Measurements from ENCODE around the gene PPIP5K2.
"Not testable (repeated sequence)": the region's sequence is repeated elsewhere in the genome, so short reads cannot be mapped to it uniquely, and the experiment has no call there.

Gene PPIP5K2

DNA sequence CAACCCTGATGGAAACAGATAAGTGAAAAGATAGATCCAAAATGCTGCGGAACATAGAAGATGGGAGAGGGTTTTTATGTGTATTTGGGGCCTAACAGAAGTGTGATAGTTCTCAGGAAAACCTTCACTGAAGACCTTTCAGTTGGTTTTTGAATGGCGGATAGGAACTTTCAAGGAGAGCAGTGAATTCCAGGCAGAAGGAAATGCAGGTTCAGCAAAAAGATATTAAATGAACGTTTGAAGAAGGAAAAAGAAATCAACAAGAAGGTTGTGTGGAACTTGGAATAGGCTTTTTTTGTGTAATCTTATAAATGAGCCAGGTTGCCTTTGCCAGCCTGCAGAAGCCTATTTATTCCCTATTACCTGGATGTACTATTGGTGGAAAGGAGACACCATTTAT, 2.1 kb downstream of the PPIP5K2 start:
- DNase-seq (ENCODE audit: low spot score): no peak

DNA sequence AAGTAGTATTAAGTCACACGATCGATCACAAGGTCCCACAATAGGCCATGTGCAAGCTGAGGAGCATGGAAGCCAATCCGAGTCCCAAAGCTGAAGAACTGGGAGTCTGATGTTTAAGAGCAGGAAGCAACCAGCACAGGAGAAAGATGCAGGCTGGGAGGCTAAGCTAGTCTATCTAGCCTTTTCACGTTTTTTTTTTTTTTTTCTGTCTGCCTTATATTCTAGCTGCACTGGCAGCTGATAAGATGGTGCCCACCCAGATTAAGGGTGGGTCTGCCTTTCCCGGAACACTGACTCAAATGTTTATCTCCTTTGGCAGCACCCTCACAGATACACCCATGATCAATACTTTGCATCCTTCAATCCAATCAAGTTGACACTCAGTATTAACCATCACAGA, 6.5 kb downstream of the PPIP5K2 start:
- DNase-seq (ENCODE audit: low spot score): no peak

DNA sequence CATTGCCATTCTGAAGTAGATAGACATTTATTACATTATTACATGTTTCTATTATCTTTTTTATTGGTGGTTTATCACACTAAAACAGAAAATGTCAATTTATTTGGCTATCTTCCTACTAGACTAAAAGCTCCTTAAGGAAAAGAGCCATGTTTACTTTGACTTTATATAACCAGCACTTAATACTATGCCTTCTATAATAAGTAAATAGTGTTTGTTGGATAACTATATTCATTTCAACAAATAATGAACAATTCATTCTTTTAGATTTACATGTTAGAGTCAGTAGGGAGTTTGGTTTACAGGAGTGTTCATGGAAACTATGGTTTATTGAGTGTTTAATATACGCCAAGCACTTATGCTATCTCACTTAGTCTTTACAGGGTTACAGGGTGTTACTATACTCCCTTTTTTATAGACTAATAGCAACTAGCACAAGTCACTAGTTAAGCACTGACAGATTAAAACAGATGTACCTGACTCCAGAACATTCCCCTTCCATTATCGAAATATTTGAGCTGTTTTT, 7.3 kb downstream of the PPIP5K2 start:
- no peak for DNase-seq (ENCODE audit: low spot score)

DNA sequence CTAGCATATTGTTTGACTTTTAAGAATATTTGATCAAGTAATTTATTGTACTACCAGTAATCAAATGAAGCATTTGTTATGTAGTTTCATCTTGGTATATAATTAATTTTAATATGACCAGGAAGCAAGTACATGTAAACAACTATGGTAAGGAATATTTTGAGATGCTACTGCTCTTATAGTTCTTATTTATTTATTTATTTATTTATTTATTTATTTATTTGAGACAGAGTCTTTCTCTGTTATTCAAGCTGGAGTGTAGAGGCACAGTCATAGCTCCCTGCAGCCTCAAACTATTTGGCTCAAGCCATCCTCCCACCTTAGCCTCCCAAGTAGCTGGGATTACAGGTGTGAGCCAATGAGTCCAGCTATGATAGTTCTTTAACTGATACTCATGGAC, 8.1 kb downstream of the PPIP5K2 start:
- no peak for DNase-seq (ENCODE audit: low spot score)

DNA sequence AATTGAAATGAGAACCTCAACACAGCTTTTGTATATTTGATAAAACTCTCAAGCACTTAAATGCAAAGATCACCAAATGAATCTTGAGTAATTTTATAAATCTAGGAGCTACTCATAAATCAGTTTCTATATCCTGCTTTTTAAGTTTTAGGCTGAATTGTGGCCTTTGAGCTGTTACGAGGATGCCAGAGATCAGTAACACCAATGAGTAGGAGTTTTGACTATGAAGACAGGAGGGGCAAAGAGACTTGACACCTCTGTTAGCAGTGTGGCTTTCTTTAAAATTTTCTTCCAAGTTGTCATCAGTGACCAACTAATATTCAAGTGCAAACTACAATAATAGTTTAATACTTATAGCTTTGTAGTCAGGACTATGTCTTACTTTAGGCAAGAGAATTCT, 12.6 kb downstream of the PPIP5K2 start:
- no peak for DNase-seq (ENCODE audit: low spot score)

DNA sequence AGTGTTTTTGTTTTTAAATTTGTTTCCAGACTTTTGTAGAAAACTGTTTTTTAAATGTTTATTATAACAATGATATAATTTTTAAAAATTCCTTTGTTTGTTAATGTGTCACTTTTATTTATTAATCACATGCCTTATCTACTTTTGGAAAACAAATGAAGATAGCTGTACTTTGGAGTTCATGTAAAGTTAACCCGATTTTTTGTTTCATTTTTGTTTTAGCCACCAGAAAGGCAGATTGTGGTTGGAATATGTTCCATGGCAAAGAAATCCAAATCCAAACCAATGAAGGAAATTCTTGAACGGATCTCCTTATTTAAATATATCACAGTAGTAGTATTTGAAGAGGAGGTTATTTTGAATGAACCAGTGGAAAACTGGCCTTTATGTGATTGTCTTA, 13.1 kb downstream of the PPIP5K2 start:
- DNase-seq (ENCODE audit: low spot score): no peak

DNA sequence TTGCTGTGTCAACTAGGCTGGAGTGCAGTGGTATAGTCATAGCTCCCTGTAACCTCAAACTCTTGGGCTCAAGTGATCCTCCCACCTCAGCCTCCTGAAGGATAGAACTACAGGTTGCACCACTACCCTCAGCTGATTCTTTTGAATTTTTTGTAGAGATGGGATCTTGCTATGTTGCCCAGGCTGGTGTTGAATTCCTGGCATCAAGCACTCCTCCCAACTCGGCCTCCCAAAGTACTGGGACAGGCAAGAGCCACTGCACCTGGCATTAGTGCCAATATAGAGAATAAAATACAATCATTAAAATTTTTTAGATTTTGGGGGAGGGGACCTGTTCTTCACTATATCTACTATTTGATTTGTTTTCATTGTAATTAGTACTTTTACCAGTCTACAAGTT, 15.4 kb downstream of the PPIP5K2 start:
- DNase-seq (ENCODE audit: low spot score): no peak

DNA sequence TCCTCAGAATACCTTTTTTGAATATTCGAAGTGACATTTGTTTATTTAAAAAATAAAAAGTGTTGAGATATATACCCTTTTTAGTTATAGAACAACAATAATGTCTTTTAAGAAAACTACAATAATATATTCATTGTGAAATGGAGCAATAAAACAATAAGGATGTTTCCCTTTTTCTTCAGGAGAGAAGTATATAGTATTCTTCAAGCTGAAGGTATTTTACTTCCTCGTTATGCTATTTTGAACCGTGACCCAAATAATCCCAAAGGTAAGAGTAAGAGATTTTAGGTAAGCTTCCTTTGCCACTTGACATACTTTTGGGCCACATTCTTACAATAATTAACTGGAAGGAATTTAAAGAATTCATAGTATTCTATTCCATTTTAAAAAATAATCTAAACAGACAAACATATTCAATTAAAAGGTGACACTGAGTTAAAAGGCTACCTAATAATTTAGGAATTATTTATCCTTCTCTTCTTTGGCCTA, 18.1 kb downstream of the PPIP5K2 start:
- no peak for DNase-seq (ENCODE audit: low spot score)

DNA sequence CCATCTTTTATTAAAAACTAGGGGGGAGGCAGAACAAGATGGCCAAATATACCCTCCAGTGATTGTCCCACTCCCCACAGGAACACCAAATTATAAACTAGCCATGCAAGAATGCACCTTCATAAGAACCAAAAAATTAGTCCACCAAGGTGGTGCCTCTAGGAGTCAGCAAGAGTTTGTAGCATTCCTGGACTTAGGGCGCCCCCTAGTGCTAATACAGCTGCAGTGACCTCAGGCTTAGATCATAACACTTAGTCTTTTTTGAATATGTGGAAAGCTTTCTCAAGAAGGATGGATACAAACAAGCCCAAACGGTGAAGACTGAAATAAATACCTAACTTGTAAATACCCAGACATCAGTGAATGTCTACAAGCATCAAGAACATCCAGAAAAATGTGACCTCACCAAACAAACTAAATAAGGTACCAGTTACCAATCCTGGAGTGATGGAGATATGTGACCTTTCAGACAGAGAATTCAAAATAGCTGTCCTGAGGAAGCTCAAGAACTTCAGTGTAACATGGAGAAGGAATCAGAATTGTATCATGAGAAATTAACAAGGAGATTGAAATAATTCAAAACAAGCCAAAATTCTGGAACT, 19.3 kb downstream of the PPIP5K2 start:
- peak; percentile 81 for DNase-seq (ENCODE audit: low spot score)

DNA sequence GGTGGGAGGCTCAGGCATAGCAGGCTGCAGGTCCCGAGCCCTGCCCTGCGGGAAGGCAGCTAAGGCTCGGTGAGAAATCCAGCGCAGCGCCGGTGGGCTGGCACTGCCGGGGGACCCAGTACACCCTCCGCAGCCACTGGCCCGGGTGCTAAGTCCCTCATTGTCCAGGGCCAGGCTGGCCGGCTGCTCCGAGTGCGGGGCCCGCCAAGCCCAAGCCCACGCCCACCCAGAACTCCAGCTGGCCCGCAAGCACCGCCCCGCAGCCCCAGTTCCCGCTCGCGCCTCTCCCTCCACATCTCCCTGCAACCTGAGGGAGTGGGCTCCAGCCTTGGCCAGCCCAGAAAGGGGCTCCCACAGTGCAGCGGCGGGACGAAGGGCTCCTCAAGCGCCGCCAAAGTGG, 22.0 kb downstream of the PPIP5K2 start:
- not testable (repeated sequence) for DNase-seq (ENCODE audit: low spot score)

DNA sequence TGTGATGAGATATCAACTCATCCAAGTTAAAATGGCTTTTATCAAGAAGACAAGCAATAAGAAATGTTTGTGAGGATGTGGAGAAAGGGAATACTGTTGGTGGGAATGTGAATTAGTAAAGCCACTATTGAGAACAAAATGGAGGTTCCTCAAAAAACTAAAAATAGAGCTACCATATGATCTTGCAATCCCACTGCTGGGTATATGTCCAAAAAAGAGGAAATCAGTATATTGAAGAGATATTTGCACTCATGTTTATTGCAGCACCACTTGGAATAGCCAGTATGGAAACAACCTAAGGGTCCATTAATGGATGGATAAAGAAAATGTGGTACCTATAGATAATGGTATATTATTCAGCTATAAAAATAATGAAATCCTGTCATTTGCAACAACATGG, 25.1 kb downstream of the PPIP5K2 start:
- DNase-seq (ENCODE audit: low spot score): no peak

DNA sequence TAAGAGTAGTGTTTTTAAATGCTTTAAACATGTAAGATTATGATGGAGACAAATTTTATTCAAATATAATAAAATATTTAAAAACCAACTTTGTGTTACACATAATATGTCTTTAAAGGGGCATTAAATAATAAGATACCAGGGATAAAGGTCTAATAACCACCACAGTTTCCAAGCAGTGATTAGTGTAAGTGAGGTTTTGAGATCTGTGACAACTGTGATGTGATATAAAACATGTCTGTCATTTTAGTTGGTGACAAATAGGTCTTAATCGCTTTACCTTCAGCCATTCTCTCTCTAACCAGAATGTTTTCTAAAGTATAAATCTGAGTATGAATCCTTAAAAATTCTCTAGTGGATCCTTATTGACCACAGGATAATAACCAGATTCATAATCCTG, 28.1 kb downstream of the PPIP5K2 start:
- no peak for DNase-seq (ENCODE audit: low spot score)

DNA sequence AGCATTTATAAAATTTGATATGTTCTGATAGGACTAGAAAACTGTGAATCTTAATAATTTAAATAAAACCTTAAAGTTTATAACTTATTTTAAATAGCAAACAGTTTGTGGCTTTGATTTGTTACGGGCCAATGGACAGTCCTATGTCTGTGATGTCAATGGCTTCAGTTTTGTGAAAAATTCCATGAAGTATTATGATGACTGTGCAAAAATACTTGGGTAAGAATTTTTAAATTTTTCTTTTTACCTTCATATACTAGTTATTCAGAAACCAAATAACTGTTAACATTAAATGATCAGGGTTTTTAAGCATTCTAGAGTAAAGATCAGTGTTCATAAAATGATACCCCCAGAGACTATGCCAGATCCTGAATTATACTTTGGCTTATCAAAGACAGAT, 31.1 kb downstream of the PPIP5K2 start:
- DNase-seq (ENCODE audit: low spot score): no peak

DNA sequence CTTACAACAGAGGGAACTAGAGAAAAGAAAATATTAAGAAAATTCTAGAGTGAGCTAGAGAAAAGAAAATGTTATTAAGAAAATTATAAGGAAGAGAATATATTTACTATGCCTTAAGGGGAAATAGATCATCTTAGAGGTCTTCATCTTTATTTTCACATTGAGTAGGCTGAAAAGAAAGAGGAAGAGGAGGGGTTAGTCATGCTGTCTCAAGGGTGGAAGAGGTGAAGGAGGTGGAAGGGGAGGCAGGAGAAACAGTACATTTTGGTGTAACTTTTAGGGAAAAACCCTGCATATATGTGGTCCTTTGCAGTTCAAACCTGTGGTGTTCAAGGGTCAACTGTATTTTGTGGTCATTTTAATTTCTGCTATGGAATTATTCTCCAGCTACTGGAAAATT, 46.6 kb downstream of the PPIP5K2 start:
- DNase-seq (ENCODE audit: low spot score): no peak

DNA sequence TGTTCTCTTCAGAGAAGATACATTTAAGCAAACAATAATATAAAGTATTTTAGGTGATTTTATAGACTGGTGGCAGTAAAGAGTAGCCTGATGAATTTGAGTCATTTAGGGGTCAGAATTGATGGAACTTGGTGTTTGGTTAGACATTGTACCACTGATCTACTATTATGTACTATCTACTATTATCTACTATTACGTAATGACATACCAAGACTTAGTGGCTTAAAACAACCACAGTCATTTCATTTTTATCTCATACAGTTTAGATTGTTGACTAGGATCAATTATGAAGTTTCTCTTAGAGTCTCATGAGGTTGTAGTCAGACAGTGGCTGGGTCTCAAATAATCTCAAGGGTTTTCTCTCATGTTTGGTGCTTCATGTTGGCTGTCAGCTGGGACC, 54.0 kb downstream of the PPIP5K2 start:
- no peak for DNase-seq (ENCODE audit: low spot score)

DNA sequence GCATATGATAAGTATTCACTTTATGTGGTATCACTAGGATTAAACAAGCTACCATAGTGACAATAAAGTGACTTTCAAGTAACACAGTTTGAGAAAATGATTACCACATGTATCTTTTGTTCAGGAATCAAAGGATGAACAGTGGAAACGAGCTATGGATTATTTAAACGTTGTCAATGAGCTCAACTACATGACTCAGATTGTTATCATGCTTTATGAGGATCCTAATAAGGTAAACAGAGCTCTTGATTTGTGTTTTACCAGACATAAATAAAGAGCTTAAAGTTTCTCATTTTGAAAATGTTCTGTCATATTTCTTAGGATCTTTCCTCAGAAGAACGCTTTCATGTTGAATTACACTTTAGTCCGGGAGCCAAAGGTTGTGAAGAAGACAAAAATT, 57.4 kb downstream of the PPIP5K2 start:
- no peak for DNase-seq (ENCODE audit: low spot score)

DNA sequence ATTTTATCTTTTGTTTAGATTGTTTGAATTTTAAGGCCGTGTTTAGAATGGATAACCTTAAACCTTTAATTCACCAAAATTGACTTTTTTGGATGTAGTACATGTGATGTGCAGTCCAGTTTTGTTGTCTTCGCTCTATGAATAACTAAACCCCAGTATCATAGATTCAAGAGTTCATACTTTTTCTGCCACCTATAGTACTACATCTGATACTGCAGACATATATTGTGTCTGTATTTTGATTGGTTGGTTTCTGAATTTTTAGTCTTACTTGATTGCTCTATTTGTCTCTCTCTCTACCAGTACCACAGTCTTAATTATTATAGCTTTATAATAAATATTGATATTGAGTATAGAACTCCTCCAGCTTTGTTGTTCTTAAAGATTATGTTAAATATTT, 58.1 kb downstream of the PPIP5K2 start:
- no peak for DNase-seq (ENCODE audit: low spot score)

DNA sequence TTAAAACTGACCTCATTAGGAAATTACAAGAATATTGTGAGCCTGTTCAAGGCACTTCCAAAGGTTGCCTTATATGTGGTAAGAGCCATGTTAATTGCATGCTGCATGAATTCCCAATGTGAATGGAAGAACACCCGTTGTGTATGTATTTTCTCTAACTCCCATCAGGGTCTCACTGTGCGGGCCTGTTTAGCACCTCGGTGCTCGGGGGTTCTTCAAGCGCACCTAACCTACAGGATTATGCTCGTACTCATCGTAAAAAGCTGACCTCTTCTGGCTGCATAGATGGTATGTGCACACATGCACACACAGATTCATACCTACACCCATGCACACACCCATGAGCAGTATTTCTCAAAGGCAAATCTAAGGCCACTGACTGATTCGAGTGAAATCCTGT, 66.1 kb downstream of the PPIP5K2 start:
- no peak for DNase-seq (ENCODE audit: low spot score)

DNA sequence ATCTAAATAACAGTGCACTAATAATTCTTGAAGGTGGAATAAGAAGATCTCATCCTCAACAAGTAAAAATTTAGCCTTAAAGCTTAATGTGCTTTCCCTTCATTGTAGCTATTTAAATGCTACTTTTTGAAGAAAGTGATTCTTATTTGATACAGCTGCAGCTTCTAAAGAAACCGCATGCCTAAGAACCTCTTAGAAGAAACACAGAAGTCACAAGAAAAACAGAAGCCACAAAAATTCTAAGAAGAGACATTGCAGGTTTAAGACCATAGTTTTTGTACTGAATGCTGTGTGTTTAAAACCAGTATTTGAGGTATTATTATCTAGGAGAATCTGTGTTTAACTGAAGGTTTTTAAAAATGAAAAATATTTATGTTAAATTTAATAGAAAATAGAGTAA, 68.3 kb downstream of the PPIP5K2 start:
- no peak for DNase-seq (ENCODE audit: low spot score)

DNA sequence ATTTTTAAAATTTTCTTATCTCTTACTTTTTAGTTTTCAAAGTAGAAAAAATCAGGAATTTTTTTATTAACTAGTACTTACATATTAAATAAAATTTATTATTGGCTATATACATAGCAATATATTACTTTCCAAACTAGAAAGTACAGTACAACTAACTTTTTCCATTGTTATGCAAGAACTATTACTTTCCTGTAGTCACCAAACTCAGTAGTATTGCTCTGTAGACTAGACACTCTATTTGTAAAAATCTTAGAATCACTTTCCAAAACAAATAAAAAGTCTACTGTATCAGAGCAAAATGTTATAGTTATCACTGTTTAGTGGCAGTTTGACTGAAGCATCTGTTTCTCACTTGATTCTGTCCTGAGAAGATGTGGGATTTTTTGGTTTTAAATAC, 83.1 kb downstream of the PPIP5K2 start:
- no peak for DNase-seq (ENCODE audit: low spot score)

DNA sequence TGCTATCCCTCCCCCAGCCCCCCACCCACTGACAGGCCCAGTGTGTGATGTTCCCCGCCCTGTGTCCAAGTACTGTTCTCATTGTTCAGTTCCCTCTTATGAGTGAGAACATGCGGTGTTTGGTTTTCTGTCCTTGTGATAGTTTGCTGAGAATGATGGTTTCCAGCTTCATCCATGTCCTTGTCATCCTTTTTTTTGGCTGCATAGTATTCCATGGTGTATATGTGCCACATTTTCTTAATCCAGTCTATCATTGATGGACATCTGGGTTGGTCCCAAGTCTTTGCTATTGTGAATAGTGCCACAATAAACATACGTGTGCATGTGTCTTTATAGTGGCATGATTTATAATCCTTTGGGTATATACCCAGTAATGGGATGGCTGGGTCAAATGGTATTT, 84.9 kb downstream of the PPIP5K2 start:
- DNase-seq (ENCODE audit: low spot score): not testable (repeated sequence)

DNA sequence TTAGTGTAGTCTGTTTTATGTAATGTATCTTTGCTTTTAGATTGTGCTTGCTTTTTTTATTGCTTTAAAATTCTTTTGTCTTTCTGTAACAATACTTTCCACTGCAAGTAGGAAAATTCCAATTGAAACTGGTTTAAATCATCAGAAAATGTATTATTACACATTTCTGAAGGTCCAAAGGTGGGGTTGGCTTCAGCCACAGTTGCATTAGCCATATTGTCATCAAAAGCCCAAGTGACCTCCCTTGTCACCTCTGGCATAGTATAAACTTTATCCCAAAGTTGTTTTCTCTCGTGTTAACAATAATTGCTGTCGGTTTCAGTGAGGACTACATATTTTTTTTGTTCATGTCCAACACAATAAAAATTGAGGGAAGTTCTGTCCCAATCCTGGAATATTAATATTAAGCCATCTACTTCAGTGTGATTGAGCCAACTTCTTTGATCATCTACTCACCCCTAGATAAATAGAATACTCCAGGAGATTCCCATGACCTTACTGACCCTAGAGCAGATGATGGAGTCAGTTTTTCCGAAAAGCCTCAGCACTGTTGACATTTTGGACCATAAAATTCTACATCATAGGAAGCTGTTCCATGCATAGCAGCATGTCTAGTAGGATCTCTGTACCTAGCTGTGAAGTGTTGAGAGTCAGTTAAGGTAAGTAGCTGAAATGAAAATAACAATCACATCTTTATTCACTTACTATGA, 86.0 kb downstream of the PPIP5K2 start:
- DNase-seq (ENCODE audit: low spot score): no peak

DNA sequence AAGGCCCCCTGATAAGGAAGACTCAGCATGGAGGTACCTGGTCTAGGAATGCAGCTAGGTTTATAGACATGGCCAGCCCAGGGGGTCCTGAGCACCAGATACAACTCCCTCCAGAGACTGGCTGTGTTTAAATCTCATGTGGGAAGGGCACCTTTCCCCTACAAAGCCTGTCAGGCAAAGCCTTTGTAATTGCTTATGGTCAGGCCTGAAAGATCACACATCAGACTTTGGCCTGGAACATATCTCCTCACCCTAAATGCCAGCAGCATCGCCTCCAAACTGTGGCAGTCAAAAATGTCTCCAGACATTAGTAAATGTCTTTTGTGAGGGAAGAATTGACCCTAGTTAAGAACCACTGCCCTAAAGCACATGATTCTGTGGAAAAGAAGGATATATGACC, 86.9 kb downstream of the PPIP5K2 start:
- DNase-seq (ENCODE audit: low spot score): no peak

DNA sequence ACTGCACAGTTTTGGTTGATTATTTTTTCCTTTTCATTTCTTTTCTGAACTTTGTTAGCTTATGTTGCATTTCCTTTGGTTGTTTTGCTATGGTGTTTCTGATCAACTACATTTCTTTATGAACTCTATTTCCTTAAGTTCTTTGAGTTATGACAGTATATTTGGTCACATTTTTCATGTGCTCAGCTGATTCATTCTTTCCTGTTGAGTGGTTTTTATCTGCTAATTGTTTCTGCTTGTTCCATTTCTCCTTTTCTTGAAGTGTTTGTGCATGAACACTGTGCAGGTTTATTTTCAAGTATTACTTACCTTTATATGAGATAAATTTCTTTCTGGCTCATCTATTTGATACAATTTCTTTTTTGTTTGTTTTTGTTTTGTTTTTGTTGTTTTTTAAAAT, 87.6 kb downstream of the PPIP5K2 start:
- peak; percentile 11 for DNase-seq (ENCODE audit: low spot score)
